DND-41 (cell line): ENCODE measurements around the gene WNT3.

ENCODE experiments used
- ATAC-seq: fragments of 200-7000 bp; cut with Tn5 transposase; 3 replicates; pipeline ENCODE4 v1.9.1; 2021; ENCODE audit warnings: low read depth; ENCODE audit not compliant: insufficient read depth
- DNase-seq: peaks from one replicate; pipeline ENCODE4 v3.0.0-alpha.2; 2020
- H2AFZ ChIP-seq: 2 replicates; pipeline ENCODE4 v1.6.0; 2012; ENCODE audit warnings: low read depth, low read length
- H3K27ac ChIP-seq: 2 replicates; pipeline ENCODE4 v1.5.1; 2012; ENCODE audit warnings: low read length, inconsistent platforms
- H3K27me3 ChIP-seq: fragments of 200-600 bp; sonication (generic); 2 replicates; pipeline ENCODE4 v1.6.0; 2012; ENCODE audit warnings: low read length, mild to moderate bottlenecking, inconsistent platforms; ENCODE audit not compliant: insufficient read depth, poor library complexity
- H3K36me3 ChIP-seq: 2 replicates; pipeline ENCODE4 v1.5.1; 2012; ENCODE audit warnings: low read length, inconsistent platforms; ENCODE audit not compliant: insufficient read depth
- H3K4me1 ChIP-seq: 2 replicates; pipeline ENCODE4 v1.5.1; 2012; ENCODE audit warnings: mild to moderate bottlenecking, low read length; ENCODE audit not compliant: insufficient read depth
- H3K4me2 ChIP-seq: 2 replicates; pipeline ENCODE4 v1.6.0; 2012; ENCODE audit warnings: mild to moderate bottlenecking, moderate library complexity, low read length, inconsistent platforms; ENCODE audit not compliant: insufficient read depth
- H3K4me3 ChIP-seq, 2 experiments: fragments of 200-600 bp in 1 of 2; shearing (Covaris generic) in 1 of 2; 2 replicates each; pipeline ENCODE4 v1.5.1; 2012 to 2016; ENCODE audit warnings: inconsistent platforms in 2 of 2, low read length in 2 of 2, mild to moderate bottlenecking in 2 of 2, low read depth in 1 of 2, moderate library complexity in 1 of 2
- H3K79me2 ChIP-seq: 2 replicates; pipeline ENCODE4 v1.6.0; 2012; ENCODE audit warnings: low read length, inconsistent platforms; ENCODE audit not compliant: insufficient read depth
- H3K9ac ChIP-seq: 2 replicates; pipeline ENCODE4 v1.6.0; 2012; ENCODE audit warnings: low read depth, mild to moderate bottlenecking, inconsistent platforms, low read length, moderate library complexity
- H3K9me3 ChIP-seq: 2 replicates; pipeline ENCODE4 v1.5.1; 2012; ENCODE audit warnings: low read length, moderate library complexity, mild to moderate bottlenecking, inconsistent platforms; ENCODE audit not compliant: insufficient read depth, severe bottlenecking
- H4K20me1 ChIP-seq: 2 replicates; pipeline ENCODE4 v1.6.0; 2012; ENCODE audit warnings: low read length; ENCODE audit not compliant: insufficient read depth
- EZH2 ChIP-seq: IDR thresholded peaks from 3 replicates; pipeline ENCODE4 v1.6.1; 2012; ENCODE audit warnings: borderline replicate concordance, low read depth, mild to moderate bottlenecking, moderate library complexity, low read length, inconsistent platforms; ENCODE audit not compliant: severe bottlenecking
- TF ChIP-seq, protein P1 (sequence below): IDR thresholded peaks from 2 replicates; pipeline ENCODE4 v1.5.1; 2012; ENCODE audit warnings: borderline replicate concordance, low read length, moderate library complexity, mild to moderate bottlenecking; ENCODE audit not compliant: poor library complexity, severe bottlenecking; ENCODE audit errors: extremely low read depth

Gene WNT3

DNA sequence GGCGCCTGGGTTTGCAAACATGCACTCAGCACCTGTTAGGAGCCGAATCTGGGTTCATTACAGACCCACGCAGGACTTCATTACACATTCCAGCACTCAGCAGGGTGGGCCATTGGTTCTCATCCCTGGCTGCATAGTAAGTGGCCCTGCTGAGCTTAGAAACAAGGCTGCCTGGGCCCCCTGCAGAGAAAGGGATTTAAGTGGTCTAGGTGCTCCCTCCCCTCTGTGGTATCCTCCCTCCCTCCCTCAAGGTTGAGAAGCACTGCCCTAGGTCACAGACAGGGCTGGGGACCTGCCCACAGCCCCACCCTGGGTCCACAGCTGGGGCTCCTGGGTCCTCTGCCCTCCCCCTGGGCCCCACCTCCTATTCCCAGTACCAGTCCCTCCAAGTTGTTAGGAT is 28.3 kb downstream of the WNT3 start:
- TF ChIP-seq, protein P1, sequence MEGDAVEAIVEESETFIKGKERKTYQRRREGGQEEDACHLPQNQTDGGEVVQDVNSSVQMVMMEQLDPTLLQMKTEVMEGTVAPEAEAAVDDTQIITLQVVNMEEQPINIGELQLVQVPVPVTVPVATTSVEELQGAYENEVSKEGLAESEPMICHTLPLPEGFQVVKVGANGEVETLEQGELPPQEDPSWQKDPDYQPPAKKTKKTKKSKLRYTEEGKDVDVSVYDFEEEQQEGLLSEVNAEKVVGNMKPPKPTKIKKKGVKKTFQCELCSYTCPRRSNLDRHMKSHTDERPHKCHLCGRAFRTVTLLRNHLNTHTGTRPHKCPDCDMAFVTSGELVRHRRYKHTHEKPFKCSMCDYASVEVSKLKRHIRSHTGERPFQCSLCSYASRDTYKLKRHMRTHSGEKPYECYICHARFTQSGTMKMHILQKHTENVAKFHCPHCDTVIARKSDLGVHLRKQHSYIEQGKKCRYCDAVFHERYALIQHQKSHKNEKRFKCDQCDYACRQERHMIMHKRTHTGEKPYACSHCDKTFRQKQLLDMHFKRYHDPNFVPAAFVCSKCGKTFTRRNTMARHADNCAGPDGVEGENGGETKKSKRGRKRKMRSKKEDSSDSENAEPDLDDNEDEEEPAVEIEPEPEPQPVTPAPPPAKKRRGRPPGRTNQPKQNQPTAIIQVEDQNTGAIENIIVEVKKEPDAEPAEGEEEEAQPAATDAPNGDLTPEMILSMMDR = no peak
- TF ChIP-seq EZH2 = no peak
- no peak overlapping the region for H2AFZ ChIP-seq

DNA sequence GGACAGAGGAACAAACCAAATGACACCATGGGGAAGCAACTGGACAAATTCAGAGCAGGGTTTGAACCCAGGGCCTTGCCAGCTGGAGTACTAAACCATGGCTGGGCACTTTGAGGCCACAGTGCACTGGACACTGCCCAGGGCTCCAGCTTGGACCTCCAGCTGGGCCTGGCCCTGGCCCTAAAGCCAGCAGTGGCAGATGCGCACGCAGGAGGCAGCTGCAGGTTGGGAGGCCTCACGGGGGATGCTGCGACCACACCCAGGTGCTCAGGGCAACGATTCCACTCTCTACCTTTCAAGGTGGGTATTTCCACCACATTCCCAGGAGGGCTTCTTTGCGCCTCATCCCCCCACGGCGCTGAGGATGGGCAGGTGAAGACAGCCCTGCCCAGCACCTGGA is 28.9 kb downstream of the WNT3 start:
- no peak for TF ChIP-seq EZH2
- TF ChIP-seq, protein P1 = no peak
- Histone ChIP-seq H3K4me3 (no peak overlapping the region), H3K4me1 (no peaks in the 10 kb centered on the region), H3K36me3 (no peaks in the 10 kb centered on the region), H3K27me3 (peaks cover 3% of the 10 kb centered on the region), H3K27ac (no peak overlapping the region), H2AFZ (no peak overlapping the region), H4K20me1 (0 out of 2 replicates have a peak, but pooled peaks cover 3% of the 10 kb centered on the region), H3K9me3 (no peaks in the 10 kb centered on the region), H3K4me2 (no peak overlapping the region), H3K79me2 (no peaks in the 10 kb centered on the region), H3K9ac (no peak overlapping the region)
- no peak for DNase-seq
- no peak for ATAC-seq

More for the DNA sequence above, 28.3 kb downstream of the WNT3 start:
- H3K4me2 ChIP-seq = no peak overlapping the region
- H3K4me3 ChIP-seq = no peak overlapping the region
- no peaks in the 10 kb centered on the region for H3K36me3 ChIP-seq
- DNase-seq (no peak), ATAC-seq (no peak)
- no peaks in the 10 kb centered on the region for H3K9me3 ChIP-seq
- H3K79me2 ChIP-seq = no peaks in the 10 kb centered on the region
- peaks cover 3% of the 10 kb centered on the region for H3K27me3 ChIP-seq
- H4K20me1 ChIP-seq = no peaks in the 10 kb centered on the region
- H3K9ac ChIP-seq = no peak overlapping the region
- no peak overlapping the region for H3K27ac ChIP-seq
- H3K4me1 ChIP-seq = no peaks in the 10 kb centered on the region

DNA sequence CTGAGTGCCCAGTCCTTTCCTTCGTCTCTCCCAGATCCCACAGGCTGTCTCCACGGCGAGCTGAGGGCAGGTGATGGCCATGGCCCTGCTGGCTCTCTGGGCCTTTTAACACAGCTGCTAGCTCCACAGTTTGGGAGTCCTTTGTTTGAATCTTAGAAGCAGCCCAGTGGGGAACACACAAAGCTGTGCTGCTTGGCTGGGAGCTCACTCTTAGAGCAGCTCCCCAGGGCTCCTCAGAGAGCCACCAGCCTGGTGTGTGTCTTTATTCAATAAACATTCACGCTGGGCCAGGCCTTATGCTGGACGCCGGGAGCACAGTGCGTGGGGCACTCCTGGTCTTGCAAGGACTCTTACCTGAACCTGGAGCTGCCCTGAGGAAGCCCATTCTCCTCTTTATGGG is 29.7 kb downstream of the WNT3 start:
- Histone ChIP-seq H4K20me1 (0 out of 2 replicates have a peak, but pooled peaks cover 3% of the 10 kb centered on the region), H2AFZ (no peak overlapping the region), H3K4me3 (no peak overlapping the region), H3K4me1 (no peaks in the 10 kb centered on the region), H3K79me2 (no peaks in the 10 kb centered on the region), H3K4me2 (no peak overlapping the region), H3K27ac (no peak overlapping the region), H3K9ac (no peak overlapping the region), H3K27me3 (peaks cover 3% of the 10 kb centered on the region), H3K36me3 (no peaks in the 10 kb centered on the region), H3K9me3 (no peaks in the 10 kb centered on the region)
- ATAC-seq = no peak
- TF ChIP-seq, protein P1 = no peak
- no peak for TF ChIP-seq EZH2
- no peak for DNase-seq

DNA sequence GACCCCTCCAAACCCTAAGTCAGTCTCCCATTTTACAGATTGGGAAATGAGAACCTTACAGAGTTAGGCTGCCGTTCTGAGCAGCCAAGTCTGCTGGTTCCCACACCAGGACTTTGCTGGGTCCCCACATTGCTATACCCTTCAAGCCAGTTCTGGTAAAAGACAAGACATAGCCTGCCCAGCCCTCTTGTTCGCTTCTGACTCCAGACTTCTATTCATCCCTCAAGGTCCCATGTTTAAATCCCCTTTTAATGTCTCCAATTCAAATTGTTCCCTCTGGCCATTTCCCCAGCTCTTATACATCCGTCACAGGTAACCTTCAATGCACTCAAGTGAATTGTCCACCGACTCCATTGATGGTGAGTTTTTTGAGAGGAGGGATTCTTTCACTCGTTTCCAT is 30.2 kb downstream of the WNT3 start:
- H3K9ac ChIP-seq = no peak overlapping the region
- DNase-seq = no peak
- peaks cover 3% of the 10 kb centered on the region; the same call in 1 of the 2 replicates for H4K20me1 ChIP-seq
- H3K36me3 ChIP-seq = no peaks in the 10 kb centered on the region
- H3K4me2 ChIP-seq = no peak overlapping the region
- H3K27me3 ChIP-seq = peaks cover 3% of the 10 kb centered on the region
- H2AFZ ChIP-seq = no peak overlapping the region
- no peak overlapping the region for H3K4me3 ChIP-seq
- no peaks in the 10 kb centered on the region for H3K9me3 ChIP-seq
- H3K27ac ChIP-seq = no peak overlapping the region
- no peak for ATAC-seq
- TF ChIP-seq EZH2 = no peak
- TF ChIP-seq, protein P1 = no peak
- no peaks in the 10 kb centered on the region for H3K4me1 ChIP-seq
- H3K79me2 ChIP-seq = no peaks in the 10 kb centered on the region
